ENCODE data around the gene MACROD2. TPM values are rescaled to one million over a fixed set of nuclear protein-coding genes. Genes with fewer than 3 reads are reported as not detected.

The MACROD2 gene
- total RNA-seq, 1 experiment from 2014 or later = 3.7 TPM

DNA sequence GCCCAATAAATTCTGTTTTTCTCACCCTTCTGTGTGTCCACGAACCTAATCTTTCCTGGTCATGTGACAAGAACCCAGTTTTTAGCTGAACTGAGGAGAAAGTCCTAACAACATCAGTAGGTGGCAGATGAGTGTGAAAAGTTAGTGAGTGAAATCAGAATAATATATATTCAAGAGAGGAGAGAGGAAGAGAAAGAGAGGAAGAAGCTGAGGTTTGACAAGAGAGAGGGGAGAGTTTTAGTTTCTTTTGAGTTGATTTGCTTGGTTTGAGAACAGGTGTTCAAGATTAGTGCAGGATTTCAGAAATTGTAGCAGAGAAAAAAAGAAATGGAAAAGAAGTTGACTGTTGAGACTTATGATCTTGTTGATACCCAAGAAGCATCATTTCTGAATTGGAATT is 1272.6 kb downstream of the MACROD2 start:
- Histone ChIP-seq H2AFZ (ENCODE audit: low read depth, low read length, poor library complexity, severe bottlenecking) (no peak overlapping the region), H3K4me2 (ENCODE audit: low read length) (no peak overlapping the region), H3K27ac (ENCODE audit: low read depth, low read length) (no peak overlapping the region), H3K4me3 (replicated peaks in 1 of 2; ENCODE audit: low read depth in 1 of 2, low read length in 2 of 2) (no peak overlapping the region), H3K9ac (ENCODE audit: low read length) (no peak overlapping the region), H3K9me2 (ENCODE audit: insufficient read depth) (no peaks in the 10 kb centered on the region), H4K20me1 (ENCODE audit: insufficient read depth) (no peaks in the 10 kb centered on the region), H3K4me1 (ENCODE audit: control insufficient read depth in 1 of 2, insufficient read depth in 2 of 2, low read length in 2 of 2) (no peaks in the 10 kb centered on the region), H3K9me3 (ENCODE audit: control insufficient read depth in 1 of 2, insufficient read depth in 1 of 2, low read depth in 1 of 2, low read length in 2 of 2) (no peaks in the 10 kb centered on the region; a peak in 2 of 4 replicates), H3K27me3 (ENCODE audit: insufficient read depth, low read length) (no peaks in the 10 kb centered on the region), H3K36me3 (ENCODE audit: control insufficient read depth in 1 of 2, insufficient read depth in 2 of 2, low read length in 2 of 2) (no peaks in the 10 kb centered on the region), H3K79me2 (ENCODE audit: insufficient read depth, low read length) (no peaks in the 10 kb centered on the region)
- DNase-seq (ENCODE audit: low read depth, low spot score) = no peak
- ChIA-PET RAD21 (ENCODE audit: low non-redundant PET in 1 of 2, low total read pairs in 2 of 2, uncharacterized antibody in 2 of 2, unreplicated experiment in 2 of 2) (no interaction called here), POLR2A (no interaction called here), CTCF (no interaction called here)
- no TSS peak for BruUV-seq (replicated peaks)
- no peak for TF ChIP-seq FOSL1 (IDR thresholded peaks at IDR 0.05; ENCODE audit: low read depth)
- no peak for TF ChIP-seq EGR1 (IDR thresholded peaks at IDR 0.05; ENCODE audit: low read depth)
- TF ChIP-seq, protein P1, sequence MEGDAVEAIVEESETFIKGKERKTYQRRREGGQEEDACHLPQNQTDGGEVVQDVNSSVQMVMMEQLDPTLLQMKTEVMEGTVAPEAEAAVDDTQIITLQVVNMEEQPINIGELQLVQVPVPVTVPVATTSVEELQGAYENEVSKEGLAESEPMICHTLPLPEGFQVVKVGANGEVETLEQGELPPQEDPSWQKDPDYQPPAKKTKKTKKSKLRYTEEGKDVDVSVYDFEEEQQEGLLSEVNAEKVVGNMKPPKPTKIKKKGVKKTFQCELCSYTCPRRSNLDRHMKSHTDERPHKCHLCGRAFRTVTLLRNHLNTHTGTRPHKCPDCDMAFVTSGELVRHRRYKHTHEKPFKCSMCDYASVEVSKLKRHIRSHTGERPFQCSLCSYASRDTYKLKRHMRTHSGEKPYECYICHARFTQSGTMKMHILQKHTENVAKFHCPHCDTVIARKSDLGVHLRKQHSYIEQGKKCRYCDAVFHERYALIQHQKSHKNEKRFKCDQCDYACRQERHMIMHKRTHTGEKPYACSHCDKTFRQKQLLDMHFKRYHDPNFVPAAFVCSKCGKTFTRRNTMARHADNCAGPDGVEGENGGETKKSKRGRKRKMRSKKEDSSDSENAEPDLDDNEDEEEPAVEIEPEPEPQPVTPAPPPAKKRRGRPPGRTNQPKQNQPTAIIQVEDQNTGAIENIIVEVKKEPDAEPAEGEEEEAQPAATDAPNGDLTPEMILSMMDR (IDR thresholded peaks at IDR 0.05 in 2 of 3, conservative IDR thresholded peaks at IDR 0.05 in 1 of 3; ENCODE audit: borderline replicate concordance in 1 of 3, insufficient read depth in 1 of 3, low read depth in 2 of 3, low read length in 2 of 3) = no peak
- TF ChIP-seq, protein P2, sequence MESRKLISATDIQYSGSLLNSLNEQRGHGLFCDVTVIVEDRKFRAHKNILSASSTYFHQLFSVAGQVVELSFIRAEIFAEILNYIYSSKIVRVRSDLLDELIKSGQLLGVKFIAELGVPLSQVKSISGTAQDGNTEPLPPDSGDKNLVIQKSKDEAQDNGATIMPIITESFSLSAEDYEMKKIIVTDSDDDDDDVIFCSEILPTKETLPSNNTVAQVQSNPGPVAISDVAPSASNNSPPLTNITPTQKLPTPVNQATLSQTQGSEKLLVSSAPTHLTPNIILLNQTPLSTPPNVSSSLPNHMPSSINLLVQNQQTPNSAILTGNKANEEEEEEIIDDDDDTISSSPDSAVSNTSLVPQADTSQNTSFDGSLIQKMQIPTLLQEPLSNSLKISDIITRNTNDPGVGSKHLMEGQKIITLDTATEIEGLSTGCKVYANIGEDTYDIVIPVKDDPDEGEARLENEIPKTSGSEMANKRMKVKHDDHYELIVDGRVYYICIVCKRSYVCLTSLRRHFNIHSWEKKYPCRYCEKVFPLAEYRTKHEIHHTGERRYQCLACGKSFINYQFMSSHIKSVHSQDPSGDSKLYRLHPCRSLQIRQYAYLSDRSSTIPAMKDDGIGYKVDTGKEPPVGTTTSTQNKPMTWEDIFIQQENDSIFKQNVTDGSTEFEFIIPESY (IDR thresholded peaks at IDR 0.05; ENCODE audit: extremely low read depth, insufficient replicate concordance, low read length) = no peak
- no peak for TF ChIP-seq EZH2phosphoT487 (IDR thresholded peaks at IDR 0.05; ENCODE audit: borderline replicate concordance)
- no peak for TF ChIP-seq POLR2AphosphoS5 (IDR thresholded peaks at IDR 0.05; ENCODE audit: low read depth, low read length)
- TF ChIP-seq, protein P3, sequence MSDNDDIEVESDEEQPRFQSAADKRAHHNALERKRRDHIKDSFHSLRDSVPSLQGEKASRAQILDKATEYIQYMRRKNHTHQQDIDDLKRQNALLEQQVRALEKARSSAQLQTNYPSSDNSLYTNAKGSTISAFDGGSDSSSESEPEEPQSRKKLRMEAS (IDR thresholded peaks at IDR 0.05) = no peak
- no peak for TF ChIP-seq YY1 (IDR thresholded peaks at IDR 0.05; ENCODE audit: extremely low read depth, insufficient replicate concordance, low read depth, low read length)
- no peak for TF ChIP-seq ZFX (IDR thresholded peaks at IDR 0.05)
- no peak for TF ChIP-seq RAD21 (IDR thresholded peaks at IDR 0.05; ENCODE audit: low read depth)
- no peak for TF ChIP-seq SIN3A (IDR thresholded peaks at IDR 0.05; ENCODE audit: low read depth)
- TF ChIP-seq CBX3 (IDR thresholded peaks at IDR 0.05; ENCODE audit: low read depth) = no peak
- TF ChIP-seq, protein P4, sequence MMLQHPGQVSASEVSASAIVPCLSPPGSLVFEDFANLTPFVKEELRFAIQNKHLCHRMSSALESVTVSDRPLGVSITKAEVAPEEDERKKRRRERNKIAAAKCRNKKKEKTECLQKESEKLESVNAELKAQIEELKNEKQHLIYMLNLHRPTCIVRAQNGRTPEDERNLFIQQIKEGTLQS (IDR thresholded peaks at IDR 0.05) = no peak
- TF ChIP-seq ZNF274 (IDR thresholded peaks at IDR 0.05; ENCODE audit: low read depth, low read length) = no peak
- no peak for TF ChIP-seq ELF1 (IDR thresholded peaks at IDR 0.05; ENCODE audit: borderline replicate concordance, low read depth)
- TF ChIP-seq JUND (IDR thresholded peaks at IDR 0.05) = no peak
- intact Hi-C loops (cut with micrococcal nuclease) = no loop called here
- no peak for ATAC-seq

All from HCT116 (cell line).